GM21526 (cell line): ENCODE data around the gene OR56B1.

Experiments used
- ATAC-seq: cut with Tn5 transposase; IDR thresholded peaks from one replicate; pipeline ENCODE4 v1.9.1; 2021; ENCODE audit warnings: moderate library complexity; ENCODE audit not compliant: unreplicated experiment, low FRiP score

OR56B1 gene

GRCh38 chr11:5726351-5726750 lies 9.9 kb upstream of the OR56B1 start:
- ATAC-seq, result no peak

- no peak for ATAC-seq
Measured at GRCh38 chr11:5727691-5728090, 8.6 kb upstream of the OR56B1 start.

GRCh38 chr11:5737091-5737490 lies 843 bp downstream of the OR56B1 start:
- no peak for ATAC-seq

GRCh38 chr11:5737670-5738392 lies 1.6 kb downstream of the OR56B1 start:
- ATAC-seq, result no peak

GRCh38 chr11:5738431-5738830 lies 2.2 kb downstream of the OR56B1 start:
- no peak for ATAC-seq

- no peak for ATAC-seq
Measured at GRCh38 chr11:5746614-5747013, 10.4 kb downstream of the OR56B1 start.

- ATAC-seq, result no peak
Measured at GRCh38 chr11:5749836-5750235, 13.6 kb downstream of the OR56B1 start.

- no peak for ATAC-seq
Measured at GRCh38 chr11:5753943-5754342, 17.7 kb downstream of the OR56B1 start, which contains the start of gene OR52N4. OR52N4 (plus strand) TSS chr11:5754243; CDS start chr11:5754741, 498 bp downstream.

GRCh38 chr11:5767056-5767455 lies 30.8 kb downstream of the OR56B1 start:
- no peak for ATAC-seq

GRCh38 chr11:5783255-5783654 lies 47.0 kb downstream of the OR56B1 start, which contains the start of gene OR52N5:
OR52N5 (minus strand) TSS chr11:5783355; CDS start chr11:5778634, 4,721 bp downstream.
- ATAC-seq, result no peak
